ENCODE measurements around the gene DIDO1. TPM values are rescaled to one million over a fixed set of nuclear protein-coding genes. Genes with fewer than 3 reads are reported as not detected.
"Not testable (repeated sequence)": the region's sequence is repeated elsewhere in the genome, so short reads cannot be mapped to it uniquely, and the experiment has no call there.

Gene DIDO1
- total and polyA plus RNA-seq, 2 of the 4 experiments (the other 2 are of a cell fraction), result 21.8 to 28.1 TPM

DNA sequence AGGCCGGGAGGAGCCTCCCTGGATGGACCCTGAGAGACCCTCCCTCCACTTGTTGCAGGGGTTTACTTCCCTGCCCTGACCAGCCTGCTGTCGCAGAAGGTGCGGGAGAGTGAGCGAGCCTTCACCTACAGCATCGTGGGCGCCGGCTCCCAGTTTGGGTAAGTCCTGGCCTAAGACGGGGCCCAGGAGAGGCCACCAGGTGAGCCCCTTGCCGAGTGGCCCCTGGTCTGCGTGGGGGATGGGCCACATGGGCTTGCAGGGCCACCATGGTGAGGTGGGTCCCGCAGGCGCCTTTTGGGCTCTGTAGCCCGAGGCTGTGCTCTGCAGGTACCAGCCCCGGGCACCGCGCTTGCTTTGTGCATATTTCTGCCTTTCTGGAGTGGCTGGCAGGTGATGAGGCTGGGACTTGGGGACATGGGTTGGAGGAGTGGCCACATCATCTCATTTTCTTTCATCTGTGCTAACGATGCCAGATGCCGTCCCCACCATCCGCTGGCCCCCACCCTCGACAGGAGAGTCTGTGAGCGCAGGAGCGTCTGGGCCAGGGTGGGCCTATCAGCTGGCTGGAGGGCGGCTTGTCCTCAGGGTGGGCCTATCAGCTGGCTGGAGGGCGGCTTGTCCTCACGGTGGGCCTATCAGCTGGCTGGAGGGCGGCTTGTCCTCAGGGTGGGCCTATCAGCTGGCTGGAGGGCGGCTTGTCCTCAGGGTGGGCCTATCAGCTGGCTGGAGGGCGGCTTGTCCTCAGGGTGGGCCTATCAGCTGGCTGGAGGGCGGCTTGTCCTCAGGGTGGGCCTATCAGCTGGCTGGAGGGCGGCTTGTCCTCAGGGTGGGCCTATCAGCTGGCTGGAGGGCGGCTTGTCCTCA is 34.4 kb upstream of the DIDO1 start:
- no CpG with 5 or more reads among the region's 31 CpGs for WGBS, 2 experiments (ENCODE audit: extremely low coverage in 2 of 2, insufficient read length in 1 of 2)

More for the DNA sequence above, 34.4 kb upstream of the DIDO1 start:
- H2AFZ ChIP-seq (replicated peaks; ENCODE audit: low read length, poor library complexity); ATAC-seq (ENCODE audit: low read depth); H3K79me1 ChIP-seq (ENCODE audit: low read depth in 1 of 2, low read length in 2 of 2); H2AK5ac ChIP-seq (ENCODE audit: low read depth, low read length); H4K20me1 ChIP-seq (ENCODE audit: insufficient read depth, low read length); H4K91ac ChIP-seq (ENCODE audit: insufficient read depth, low read depth, low read length); BruUV-seq (replicated peaks); H2AK9ac ChIP-seq (replicated peaks; ENCODE audit: low read depth, low read length, poor library complexity); H3K4ac ChIP-seq (ENCODE audit: low read depth, low read length); H3K9me1 ChIP-seq (ENCODE audit: insufficient read depth, low read length); H3K9ac ChIP-seq (ENCODE audit: low read depth, low read length); H3K4me2 ChIP-seq (ENCODE audit: low read depth, low read length); H3K14ac ChIP-seq (replicated peaks; ENCODE audit: low read depth, low read length); H4K8ac ChIP-seq (ENCODE audit: low read depth in 2 of 2, low read length in 2 of 2); H4K5ac ChIP-seq (ENCODE audit: low read depth, low read length); H3K9me3 ChIP-seq (ENCODE audit: control insufficient read depth, insufficient read depth, low read length); dilution Hi-C loops (cut with HindIII; ENCODE audit: low sequenced_read_pairs, unreplicated experiment); H3K27ac ChIP-seq (ENCODE audit: insufficient read depth, low read length); CTCF ChIA-PET; in situ Hi-C loops (cut with MboI; ENCODE audit: low sequenced_read_pairs); H3K27me3 ChIP-seq (ENCODE audit: control insufficient read depth, insufficient read depth, low read length); H2BK5ac ChIP-seq (ENCODE audit: low read depth, low read length, poor library complexity, severe bottlenecking); H3K18ac ChIP-seq (ENCODE audit: low read depth, low read length); H3K4me3 ChIP-seq (ENCODE audit: insufficient read depth, low read depth, low read length); H3K36me3 ChIP-seq (ENCODE audit: control insufficient read depth, insufficient read depth, low read length); H2BK120ac ChIP-seq (ENCODE audit: low read depth, low read length); intact Hi-C loops (cut with micrococcal nuclease); DNase-seq; H2BK20ac ChIP-seq (ENCODE audit: low read depth, low read length); H3K23ac ChIP-seq (ENCODE audit: low read depth, low read length); POLR2A ChIA-PET (ENCODE audit: unreplicated experiment); H2BK15ac ChIP-seq (ENCODE audit: low read depth, low read length); H3K56ac ChIP-seq (ENCODE audit: extremely low read depth, insufficient read depth, low read length); H3K4me1 ChIP-seq (ENCODE audit: control insufficient read depth, insufficient read depth, low read length): not testable (repeated sequence)

Data from IMR-90 (cell line).